ENCODE measurements around the gene GRAMD1A.
A peak's percentile ranks its signal among the peaks of the same experiment; 100 is the strongest.

- TF ChIP-seq CTCF (conservative IDR thresholded peaks at IDR 0.05; ENCODE audit: low read length) (peak; percentile 99), EZH2phosphoT487 (IDR thresholded peaks at IDR 0.05; ENCODE audit: borderline replicate concordance, low read depth, low read length) (no peak)
These were observed 66.8 kb downstream of the GRAMD1A start for GRCh38 chr19:35066691-35067563.
